ENCODE data around the gene NBAS. TPM values are rescaled to one million over a fixed set of nuclear protein-coding genes. Genes with fewer than 3 reads are reported as not detected.

NBAS gene
- polyA plus RNA-seq, 1 experiment = 35.6 TPM

- ChIA-PET CTCF (no interaction called here), POLR2A (no interaction called here)
- Histone ChIP-seq H3K27me3 (ENCODE audit: control insufficient read depth, insufficient read depth, low read length) (no peaks in the 10 kb centered on the region), H3K36me3 (ENCODE audit: control insufficient read depth, insufficient read depth, low read length) (no peaks in the 10 kb centered on the region), H3K4me3 (ENCODE audit: low read depth, low read length) (no peak overlapping the region)
- no peak for DNase-seq (ENCODE audit: low read depth)
- no peak for TF ChIP-seq CTCF (IDR thresholded peaks at IDR 0.05; ENCODE audit: insufficient read depth, low read depth, low read length)
These were observed 249.8 kb downstream of the NBAS start for GRCh38 chr2:15311201-15311907.

GRCh38 chr2:15307526-15307925, 253.6 kb downstream of the NBAS start:
- CTCF ChIA-PET = no interaction called here
- POLR2A ChIA-PET = no interaction called here
- TF ChIP-seq CTCF (IDR thresholded peaks at IDR 0.05; ENCODE audit: insufficient read depth, low read depth, low read length) = no peak
- H3K27me3 ChIP-seq (ENCODE audit: control insufficient read depth, insufficient read depth, low read length) = no peaks in the 10 kb centered on the region
- DNase-seq (ENCODE audit: low read depth) = no peak
- H3K36me3 ChIP-seq (ENCODE audit: control insufficient read depth, insufficient read depth, low read length) = peaks cover 4% of the 10 kb centered on the region; the same call in 1 of the 2 replicates
- H3K4me3 ChIP-seq (ENCODE audit: low read depth, low read length) = no peak overlapping the region

- Histone ChIP-seq H3K27me3 (ENCODE audit: control insufficient read depth, insufficient read depth, low read length) (no peaks in the 10 kb centered on the region), H3K4me3 (ENCODE audit: low read depth, low read length) (no peak overlapping the region), H3K36me3 (ENCODE audit: control insufficient read depth, insufficient read depth, low read length) (peaks cover 5% of the 10 kb centered on the region; the same call in 1 of the 2 replicates)
- no peak for DNase-seq (ENCODE audit: low read depth)
- ChIA-PET CTCF (interaction anchor here (0.7 to 1.2 kb wide), 3 partner anchors 15 to 19 kb away, joined by 3 read pairs; no protein-coding TSS in a partner anchor), POLR2A (no interaction called here)
- no peak for TF ChIP-seq CTCF (IDR thresholded peaks at IDR 0.05; ENCODE audit: insufficient read depth, low read depth, low read length)
These were observed 254.4 kb downstream of the NBAS start for GRCh38 chr2:15306706-15307105.

GRCh38 chr2:15303874-15304273, 257.3 kb downstream of the NBAS start:
- DNase-seq (ENCODE audit: low read depth) = no peak
- Histone ChIP-seq H3K36me3 (ENCODE audit: control insufficient read depth, insufficient read depth, low read length) (peaks cover 5% of the 10 kb centered on the region; the same call in 1 of the 2 replicates), H3K4me3 (ENCODE audit: low read depth, low read length) (no peak overlapping the region), H3K27me3 (ENCODE audit: control insufficient read depth, insufficient read depth, low read length) (no peaks in the 10 kb centered on the region)
- ChIA-PET CTCF (interaction anchor here (0.7 kb wide), 1 partner anchor 23 kb away, joined by 3 read pairs; no protein-coding TSS in a partner anchor), POLR2A (no interaction called here)
- no peak for TF ChIP-seq CTCF (IDR thresholded peaks at IDR 0.05; ENCODE audit: insufficient read depth, low read depth, low read length)

GRCh38 chr2:15302154-15302553, 259.0 kb downstream of the NBAS start:
- ChIA-PET POLR2A (no interaction called here), CTCF (no interaction called here)
- peaks cover 5% of the 10 kb centered on the region; the same call in 1 of the 2 replicates for H3K36me3 ChIP-seq (ENCODE audit: control insufficient read depth, insufficient read depth, low read length)
- no peak overlapping the region for H3K4me3 ChIP-seq (ENCODE audit: low read depth, low read length)
- no peak for DNase-seq (ENCODE audit: low read depth)
- no peak for TF ChIP-seq CTCF (IDR thresholded peaks at IDR 0.05; ENCODE audit: insufficient read depth, low read depth, low read length)
- H3K27me3 ChIP-seq (ENCODE audit: control insufficient read depth, insufficient read depth, low read length) = no peaks in the 10 kb centered on the region

Measured in BJ (cell line).